Adrenal gland (tissue), 5 donors: Measurements from ENCODE around the gene MEIS3.

Experiments used
- POLR2A ChIP-seq, 2 donors: fragments of 450-650 bp; IDR thresholded peaks; one replicate each; pipeline ENCODE4 v1.6.1; 2017; ENCODE audit warnings: antibody characterized with exemption in 2 of 2, mild to moderate bottlenecking in 2 of 2, moderate library complexity in 1 of 2
- TF ChIP-seq, protein P1 (sequence below), 6 experiments: fragments of 450-650 bp in 4 of 6; fragments of 200-600 bp in 2 of 6; sonication (generic) in 1 of 6; IDR thresholded peaks; 1 replicate in 5 of 6; 2 replicates in 1 of 6; pipeline versions ENCODE4 v1.5.1 to v1.8.0; 2016 to 2021; ENCODE audit warnings: antibody characterized with exemption in 6 of 6, mild to moderate bottlenecking in 2 of 6, moderate library complexity in 1 of 6
- donor health status: DM: no; HTN: no; CAD: no.

- TF ChIP-seq, protein P1, sequence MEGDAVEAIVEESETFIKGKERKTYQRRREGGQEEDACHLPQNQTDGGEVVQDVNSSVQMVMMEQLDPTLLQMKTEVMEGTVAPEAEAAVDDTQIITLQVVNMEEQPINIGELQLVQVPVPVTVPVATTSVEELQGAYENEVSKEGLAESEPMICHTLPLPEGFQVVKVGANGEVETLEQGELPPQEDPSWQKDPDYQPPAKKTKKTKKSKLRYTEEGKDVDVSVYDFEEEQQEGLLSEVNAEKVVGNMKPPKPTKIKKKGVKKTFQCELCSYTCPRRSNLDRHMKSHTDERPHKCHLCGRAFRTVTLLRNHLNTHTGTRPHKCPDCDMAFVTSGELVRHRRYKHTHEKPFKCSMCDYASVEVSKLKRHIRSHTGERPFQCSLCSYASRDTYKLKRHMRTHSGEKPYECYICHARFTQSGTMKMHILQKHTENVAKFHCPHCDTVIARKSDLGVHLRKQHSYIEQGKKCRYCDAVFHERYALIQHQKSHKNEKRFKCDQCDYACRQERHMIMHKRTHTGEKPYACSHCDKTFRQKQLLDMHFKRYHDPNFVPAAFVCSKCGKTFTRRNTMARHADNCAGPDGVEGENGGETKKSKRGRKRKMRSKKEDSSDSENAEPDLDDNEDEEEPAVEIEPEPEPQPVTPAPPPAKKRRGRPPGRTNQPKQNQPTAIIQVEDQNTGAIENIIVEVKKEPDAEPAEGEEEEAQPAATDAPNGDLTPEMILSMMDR (IDR thresholded peaks at IDR 0.05), result no peak
- TF ChIP-seq POLR2A (IDR thresholded peaks at IDR 0.05), result no peak
Measured at GRCh38 chr19:47422417-47423163, 3.3 kb upstream of the MEIS3 start.
